Measurements from ENCODE around the gene TRIM5. TPM values are rescaled to one million over a fixed set of nuclear protein-coding genes. Genes with fewer than 3 reads are reported as not detected.

TRIM5 gene
- total RNA-seq, 4 donors from 2014 or later, result 12.6 to 15.7 (median 14.9) TPM

- DNase-seq, result no peak
- TF ChIP-seq CTCF (IDR thresholded peaks at IDR 0.05), result no peak
- peaks cover 18 to 61% (median 20%) of the 10 kb centered on the region in 3 donors for H3K4me1 ChIP-seq
- peak overlapping the region in 1 of 4 donors; percentile 40 for H3K4me3 ChIP-seq
- WGBS, 2 donors, result 32 to 46% methylated on average over 3 of the region's 3 CpGs
- no peaks in the 10 kb centered on the region for H3K9me3 ChIP-seq
- H3K27ac ChIP-seq, result peak overlapping the region; percentile 57 to 82 (median 80)
- H3K27me3 ChIP-seq, result no peaks in the 10 kb centered on the region
- intact Hi-C loops (cut with DNase I), result no loop called here
- H3K36me3 ChIP-seq, result no peaks in the 10 kb centered on the region
Measured at GRCh38 chr11:5620651-5621521, 64.0 kb downstream of the TRIM5 start.

- DNase-seq, result no peak
- intact Hi-C loops (cut with DNase I), result no loop called here
- no peak overlapping the region for H3K27ac ChIP-seq
- no peaks in the 10 kb centered on the region for H3K27me3 ChIP-seq
- H3K4me1 ChIP-seq, result peaks cover 10 to 42% (median 14%) of the 10 kb centered on the region in 3 donors
- no peaks in the 10 kb centered on the region for H3K36me3 ChIP-seq
- 46 to 69% methylated on average over 3 of the region's 3 CpGs for WGBS, 2 donors
- TF ChIP-seq CTCF (IDR thresholded peaks at IDR 0.05), result no peak
- no peak for TF ChIP-seq POLR2A (IDR thresholded peaks at IDR 0.05)
- no peaks in the 10 kb centered on the region for H3K9me3 ChIP-seq
- no peak overlapping the region for H3K4me3 ChIP-seq
Measured at GRCh38 chr11:5618807-5619206, 66.1 kb downstream of the TRIM5 start.

Other genes starting within 250 kb of the TRIM5 start
- gene OR51I1, start 243.6 kb downstream of the TRIM5 start, total RNA-seq, result under 1 TPM in 1 of 4 donors, not detected in 3; 0.38 TPM
- gene OR51I2, start 235.8 kb downstream of the TRIM5 start, total RNA-seq, result not detected
- not detected for gene OR52D1, start 196.4 kb downstream of the TRIM5 start, total RNA-seq
- gene UBQLN3, start 175.1 kb downstream of the TRIM5 start, total RNA-seq, result not detected
- under 1 TPM in 1 of 4 donors, not detected in 3; 0.27 TPM for gene UBQLNL, start 168.4 kb downstream of the TRIM5 start, total RNA-seq
- gene OR52H1, start 136.5 kb downstream of the TRIM5 start, total RNA-seq, result under 1 TPM in 1 of 4 donors, not detected in 3; 0.38 TPM
- gene OR52B6, start 104.2 kb downstream of the TRIM5 start, total RNA-seq, result not detected
- gene TRIM6, start 88.4 kb downstream of the TRIM5 start, total RNA-seq, result 1 to 10 TPM; 1.7 to 9.9 (median 6.4) TPM
- gene TRIM34, start 60.1 kb downstream of the TRIM5 start, total RNA-seq, result 1 to 10 TPM; 2.9 to 7.4 (median 6.2) TPM
- 10 to 100 TPM; 16.0 to 51.9 (median 32.1) TPM for gene TRIM22, start 4.7 kb upstream of the TRIM5 start, total RNA-seq
- not detected for gene OR56B1, start 51.4 kb upstream of the TRIM5 start, total RNA-seq
- not detected for gene OR52N4, start 69.2 kb upstream of the TRIM5 start, total RNA-seq
- gene OR52N5, start 98.3 kb upstream of the TRIM5 start, total RNA-seq, result not detected
- not detected for gene OR52N1, start 106.2 kb upstream of the TRIM5 start, total RNA-seq
- not detected for gene OR52N2, start 123.8 kb upstream of the TRIM5 start, total RNA-seq
- not detected for gene OR52E6, start 156.8 kb upstream of the TRIM5 start, total RNA-seq
- gene OR52E8, start 172.6 kb upstream of the TRIM5 start, total RNA-seq, result not detected
- not detected for gene OR52E4, start 195.6 kb upstream of the TRIM5 start, total RNA-seq
- gene OR52E5, start 208.1 kb upstream of the TRIM5 start, total RNA-seq, result not detected

Data from esophagus squamous epithelium (tissue), 5 donors.